H9 (cell line): ENCODE measurements around the gene UBE3A. TPM values are rescaled to one million over a fixed set of nuclear protein-coding genes. Genes with fewer than 3 reads are reported as not detected.

Experiments used
- DNase-seq: peaks from one replicate; pipeline ENCODE4 v3.0.0-alpha.2; 2017
- H2AFZ ChIP-seq: one replicate; pipeline ENCODE4 v1.6.1; 2013; ENCODE audit warnings: mild to moderate bottlenecking, low read length, control low read depth, moderate library complexity
- H2AK5ac ChIP-seq: 2 replicates; pipeline ENCODE4 v1.6.1; 2013; ENCODE audit warnings: low read length, control low read depth, mixed read lengths; ENCODE audit not compliant: insufficient read length
- H2BK120ac ChIP-seq: one replicate; pipeline ENCODE4 v1.6.1; 2013; ENCODE audit warnings: low read depth, mild to moderate bottlenecking, low read length, control low read depth, inconsistent platforms; ENCODE audit not compliant: poor library complexity, severe bottlenecking
- H2BK12ac ChIP-seq: 2 replicates; pipeline ENCODE4 v1.6.1; 2013; ENCODE audit warnings: low read length, control low read depth, mixed read lengths, low read depth; ENCODE audit not compliant: insufficient read length
- H2BK15ac ChIP-seq: 2 replicates; pipeline ENCODE4 v1.6.1; 2013; ENCODE audit warnings: low read depth, low read length, control low read depth
- H2BK20ac ChIP-seq: one replicate; pipeline ENCODE4 v1.6.1; 2013; ENCODE audit warnings: low read depth, mild to moderate bottlenecking, low read length, control low read depth, inconsistent platforms; ENCODE audit not compliant: poor library complexity, severe bottlenecking
- H2BK5ac ChIP-seq: 2 replicates; pipeline ENCODE4 v1.6.1; 2013; ENCODE audit warnings: low read length, control low read depth, mixed read lengths; ENCODE audit not compliant: insufficient read length
- H3K14ac ChIP-seq: 2 replicates; pipeline ENCODE4 v1.6.1; 2013; ENCODE audit warnings: low read length, control low read depth; ENCODE audit not compliant: insufficient read depth
- H3K18ac ChIP-seq: 2 replicates; pipeline ENCODE4 v1.6.1; 2013; ENCODE audit warnings: low read depth, mild to moderate bottlenecking, mixed read lengths, low read length, control low read depth; ENCODE audit not compliant: insufficient read length
- H3K23ac ChIP-seq: 2 replicates; pipeline ENCODE4 v1.6.1; 2013; ENCODE audit warnings: low read length, control low read depth, mixed read lengths, low read depth; ENCODE audit not compliant: insufficient read length
- H3K23me2 ChIP-seq: 2 replicates; pipeline ENCODE4 v1.6.1; 2013; ENCODE audit warnings: low read depth, mild to moderate bottlenecking, mixed read lengths, low read length, control low read depth; ENCODE audit not compliant: insufficient read length, poor library complexity, severe bottlenecking
- H3K27ac ChIP-seq: 2 replicates; pipeline ENCODE4 v1.5.1; 2013; ENCODE audit warnings: low read length, control low read depth, mixed read lengths, low read depth; ENCODE audit not compliant: insufficient read length
- H3K27me3 ChIP-seq: 2 replicates; pipeline ENCODE4 v1.6.1; 2013; ENCODE audit warnings: low read length, control low read depth, inconsistent platforms; ENCODE audit not compliant: insufficient read depth
- H3K4ac ChIP-seq: 2 replicates; pipeline ENCODE4 v1.6.1; 2013; ENCODE audit warnings: low read depth, mild to moderate bottlenecking, control low read depth, inconsistent platforms, low read length, moderate library complexity
- H3K4me1 ChIP-seq: 2 replicates; pipeline ENCODE4 v1.6.1; 2013; ENCODE audit warnings: low read length, control low read depth, inconsistent platforms; ENCODE audit not compliant: insufficient read depth
- H3K4me2 ChIP-seq: 2 replicates; pipeline ENCODE4 v1.6.1; 2013; ENCODE audit warnings: low read length, control low read depth, mixed read lengths; ENCODE audit not compliant: insufficient read length, insufficient read depth
- H3K56ac ChIP-seq: 2 replicates; pipeline ENCODE4 v1.6.1; 2013; ENCODE audit warnings: low read depth, mild to moderate bottlenecking, mixed read lengths, low read length, control low read depth; ENCODE audit not compliant: insufficient read length
- H3K79me1 ChIP-seq: 2 replicates; pipeline ENCODE4 v1.6.1; 2013; ENCODE audit warnings: low read depth, mild to moderate bottlenecking, moderate library complexity, low read length, control low read depth, inconsistent platforms; ENCODE audit not compliant: insufficient read depth, poor library complexity, severe bottlenecking
- H3K79me2 ChIP-seq: 2 replicates; pipeline ENCODE4 v1.6.1; 2013; ENCODE audit warnings: low read length, control low read depth, inconsistent platforms; ENCODE audit not compliant: insufficient read depth
- H3K9ac ChIP-seq: 2 replicates; pipeline ENCODE4 v1.6.1; 2013; ENCODE audit warnings: low read length, control low read depth, mixed read lengths; ENCODE audit not compliant: insufficient read length; ENCODE audit errors: extremely low read depth
- H3K9me3 ChIP-seq: one replicate; pipeline ENCODE4 v1.6.1; 2013; ENCODE audit warnings: low read depth, low read length, inconsistent platforms; ENCODE audit not compliant: control insufficient read depth
- H3T11ph ChIP-seq: one replicate; pipeline ENCODE4 v1.6.1; 2013; ENCODE audit warnings: mild to moderate bottlenecking, low read length, control low read depth, inconsistent platforms
- H4K20me1 ChIP-seq: one replicate; pipeline ENCODE4 v1.6.1; 2013; ENCODE audit not compliant: control insufficient read depth, insufficient read length, insufficient read depth
- H4K5ac ChIP-seq: 2 replicates; pipeline ENCODE4 v1.6.1; 2013; ENCODE audit warnings: low read depth, mild to moderate bottlenecking, mixed read lengths, low read length, control low read depth; ENCODE audit not compliant: insufficient read length
- H4K8ac ChIP-seq: replicated peaks from 2 replicates; pipeline ENCODE4 v1.6.1; 2013; ENCODE audit warnings: low read length, control low read depth, mixed read lengths, low read depth; ENCODE audit not compliant: insufficient read length
- H4K91ac ChIP-seq: 2 replicates; pipeline ENCODE4 v1.6.1; 2013; ENCODE audit warnings: low read depth, mild to moderate bottlenecking, moderate library complexity, mixed read lengths, low read length, control low read depth; ENCODE audit not compliant: insufficient read length
- H3K27ac Mint-ChIP-seq, 3 experiments: 2 replicates in 2 of 3; 3 replicates in 1 of 3; pipeline ENCODE4 v1.8.0; 2020 to 2021; ENCODE audit warnings: mixed read lengths in 3 of 3, mild to moderate bottlenecking in 1 of 3, moderate library complexity in 1 of 3
- H3K27me3 Mint-ChIP-seq: 2 replicates; pipeline ENCODE4 v1.8.0; 2021; ENCODE audit warnings: low read depth, mild to moderate bottlenecking, moderate library complexity, mixed read lengths
- H3K36me3 Mint-ChIP-seq, 3 experiments: 2 replicates in 2 of 3; 3 replicates in 1 of 3; pipeline ENCODE4 v1.8.0; 2020 to 2021; ENCODE audit warnings: low read depth in 3 of 3, mixed read lengths in 3 of 3; ENCODE audit not compliant: insufficient read depth in 1 of 3
- H3K4me1 Mint-ChIP-seq, 2 experiments: 2 replicates each; pipeline ENCODE4 v1.8.0; 2020; ENCODE audit warnings: mixed read lengths in 2 of 2
- H3K4me3 Mint-ChIP-seq, 2 experiments: 2 replicates in 1 of 2; 3 replicates in 1 of 2; pipeline ENCODE4 v1.8.0; 2020 to 2021; ENCODE audit warnings: mild to moderate bottlenecking in 2 of 2, mixed read lengths in 2 of 2, moderate library complexity in 1 of 2
- H3K9me3 Mint-ChIP-seq, 2 experiments: 2 replicates in 1 of 2; 3 replicates in 1 of 2; pipeline ENCODE4 v1.8.0; 2020; ENCODE audit warnings: mild to moderate bottlenecking in 2 of 2, mixed read lengths in 2 of 2, moderate library complexity in 1 of 2
- CTCF ChIP-seq: fragments of 200-600 bp; sonication (generic); conservative IDR thresholded peaks from 3 replicates; pipeline ENCODE4 v1.8.0; 2021; ENCODE audit warnings: antibody characterized with exemption, mild to moderate bottlenecking
- WGBS: extraction: QIAGEN DNeasy Blood & Tissue Kit; methylation state at CpG from one replicate; pipeline ENCODE4 v1.1.7; 2013; ENCODE audit warnings: missing lambda C conversion rate, low lambda C conversion rate, mixed read lengths; ENCODE audit not compliant: insufficient read length; ENCODE audit errors: extremely low coverage; 5-methylcytosine and 5-hydroxymethylcytosine counted together
- total RNA-seq: library from RNA; stranded (reverse); gene quantifications from 2 replicates; pipeline ENCODE4 v1.2.1, GENCODE V29; 2021

UBE3A gene
- total RNA-seq, 1 experiment from 2014 or later, result 108 TPM

GRCh38 chr15:25418202-25418601 lies 20.6 kb downstream of the UBE3A start:
- Mint-ChIP-seq H3K27ac (no peak overlapping the region), H3K4me3 (no peak overlapping the region), H3K27me3 (no peaks in the 10 kb centered on the region), H3K36me3 (peaks cover 5 to 12% (median 8%) of the 10 kb centered on the region in 3 experiments; a peak in 6 of 7 replicates), H3K4me1 (peaks cover 33 to 35% of the 10 kb centered on the region in 2 experiments), H3K9me3 (peaks cover 0 to 3% of the 10 kb centered on the region in 2 experiments; a peak in 2 of 5 replicates)
- no peak overlapping the region for H2AK5ac ChIP-seq
- no peak overlapping the region for H2BK120ac ChIP-seq
- peaks cover 48% of the 10 kb centered on the region for H3K79me2 ChIP-seq
- H2BK15ac ChIP-seq, result no peak overlapping the region
- H4K20me1 ChIP-seq, result no peaks in the 10 kb centered on the region
- H3T11ph ChIP-seq, result no peak overlapping the region
- no peak overlapping the region for H3K23ac ChIP-seq
- no peak overlapping the region for H4K91ac ChIP-seq
- H3K27ac ChIP-seq, result no peak overlapping the region
- WGBS, result no CpG with 5 or more reads among the region's 4 CpGs
- H3K18ac ChIP-seq, result no peak overlapping the region
- no peak overlapping the region for H3K56ac ChIP-seq
- no peak for TF ChIP-seq CTCF
- no peak overlapping the region for H2AFZ ChIP-seq
- no peaks in the 10 kb centered on the region for H3K23me2 ChIP-seq
- no peak overlapping the region for H3K4ac ChIP-seq
- no peak for DNase-seq
- H3K4me1 ChIP-seq, result peaks cover 3% of the 10 kb centered on the region; the same call in 1 of the 2 replicates
- H4K8ac ChIP-seq, result no peak overlapping the region
- no peak overlapping the region for H3K14ac ChIP-seq
- H3K9ac ChIP-seq, result no peak overlapping the region
- H3K4me2 ChIP-seq, result no peak overlapping the region
- no peak overlapping the region for H2BK20ac ChIP-seq
- H3K27me3 ChIP-seq, result no peaks in the 10 kb centered on the region
- H2BK12ac ChIP-seq, result no peak overlapping the region
- H3K9me3 ChIP-seq, result no peaks in the 10 kb centered on the region
- peaks cover 5% of the 10 kb centered on the region for H3K79me1 ChIP-seq
- no peak overlapping the region for H4K5ac ChIP-seq
- H2BK5ac ChIP-seq, result no peak overlapping the region
